ENCODE data around the gene LRMDA. TPM values are rescaled to one million over a fixed set of nuclear protein-coding genes. Genes with fewer than 3 reads are reported as not detected.
A peak's percentile ranks its signal among the peaks of the same experiment; 100 is the strongest.

LRMDA gene
- total RNA-seq, 1 donor from 2014 or later: 5.2 TPM

- Mint-ChIP-seq H3K4me3 (no peak overlapping the region), H3K4me1 (peaks cover 45% of the 10 kb centered on the region), H3K27me3 (ENCODE audit: insufficient read depth, low read depth) (peaks cover 9% of the 10 kb centered on the region), H3K36me3 (peaks cover 4% of the 10 kb centered on the region), H3K9me3 (peaks cover 21% of the 10 kb centered on the region), H3K27ac (no peak overlapping the region)
- TF ChIP-seq EZH2phosphoT487 (IDR thresholded peaks at IDR 0.05): no peak
- TF ChIP-seq, protein P1, sequence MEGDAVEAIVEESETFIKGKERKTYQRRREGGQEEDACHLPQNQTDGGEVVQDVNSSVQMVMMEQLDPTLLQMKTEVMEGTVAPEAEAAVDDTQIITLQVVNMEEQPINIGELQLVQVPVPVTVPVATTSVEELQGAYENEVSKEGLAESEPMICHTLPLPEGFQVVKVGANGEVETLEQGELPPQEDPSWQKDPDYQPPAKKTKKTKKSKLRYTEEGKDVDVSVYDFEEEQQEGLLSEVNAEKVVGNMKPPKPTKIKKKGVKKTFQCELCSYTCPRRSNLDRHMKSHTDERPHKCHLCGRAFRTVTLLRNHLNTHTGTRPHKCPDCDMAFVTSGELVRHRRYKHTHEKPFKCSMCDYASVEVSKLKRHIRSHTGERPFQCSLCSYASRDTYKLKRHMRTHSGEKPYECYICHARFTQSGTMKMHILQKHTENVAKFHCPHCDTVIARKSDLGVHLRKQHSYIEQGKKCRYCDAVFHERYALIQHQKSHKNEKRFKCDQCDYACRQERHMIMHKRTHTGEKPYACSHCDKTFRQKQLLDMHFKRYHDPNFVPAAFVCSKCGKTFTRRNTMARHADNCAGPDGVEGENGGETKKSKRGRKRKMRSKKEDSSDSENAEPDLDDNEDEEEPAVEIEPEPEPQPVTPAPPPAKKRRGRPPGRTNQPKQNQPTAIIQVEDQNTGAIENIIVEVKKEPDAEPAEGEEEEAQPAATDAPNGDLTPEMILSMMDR (IDR thresholded peaks at IDR 0.05): no peak
- no peak for TF ChIP-seq EZH2 (IDR thresholded peaks at IDR 0.05)
- Histone ChIP-seq H2AFZ (replicated peaks) (no peak overlapping the region), H3K27me3 (no peaks in the 10 kb centered on the region), H3K36me3 (no peaks in the 10 kb centered on the region), H3K4me1 (peaks cover 34% of the 10 kb centered on the region), H3K79me2 (ENCODE audit: low read depth) (no peaks in the 10 kb centered on the region), H3K4me2 (no peak overlapping the region), H3K9me3 (ENCODE audit: low read depth) (no peaks in the 10 kb centered on the region), H3F3A (ENCODE audit: low read depth) (peaks cover 9% of the 10 kb centered on the region), H4K20me1 (ENCODE audit: low read depth) (no peaks in the 10 kb centered on the region), H3K4me3 (no peak overlapping the region), H3K27ac (no peak overlapping the region), H3K9ac (no peak overlapping the region)
- DNase-seq (ENCODE audit: low spot score): no peak
These were observed 606.2 kb downstream of the LRMDA start for GRCh38 chr10:76037531-76038155.

- Histone ChIP-seq H3K36me3 (no peaks in the 10 kb centered on the region), H4K20me1 (ENCODE audit: low read depth) (no peaks in the 10 kb centered on the region), H3K27ac (no peak overlapping the region), H3K9ac (no peak overlapping the region), H3K9me3 (ENCODE audit: low read depth) (no peaks in the 10 kb centered on the region), H3K4me2 (no peak overlapping the region), H2AFZ (replicated peaks) (no peak overlapping the region), H3K4me1 (peaks cover 26% of the 10 kb centered on the region), H3F3A (ENCODE audit: low read depth) (peaks cover 9% of the 10 kb centered on the region), H3K79me2 (ENCODE audit: low read depth) (no peaks in the 10 kb centered on the region), H3K27me3 (no peaks in the 10 kb centered on the region), H3K4me3 (no peak overlapping the region)
- no peak overlapping the region for H3K27ac Mint-ChIP-seq
- peaks cover 7% of the 10 kb centered on the region for H3K27me3 Mint-ChIP-seq (ENCODE audit: insufficient read depth, low read depth)
- H3K9me3 Mint-ChIP-seq: peaks cover 26% of the 10 kb centered on the region
- TF ChIP-seq EZH2phosphoT487 (IDR thresholded peaks at IDR 0.05): no peak
- no peak for TF ChIP-seq EZH2 (IDR thresholded peaks at IDR 0.05)
- TF ChIP-seq, protein P1 (IDR thresholded peaks at IDR 0.05): no peak
- H3K36me3 Mint-ChIP-seq: peaks cover 4% of the 10 kb centered on the region
- peaks cover 37% of the 10 kb centered on the region for H3K4me1 Mint-ChIP-seq
- DNase-seq (ENCODE audit: low spot score): no peak
- no peak overlapping the region for H3K4me3 Mint-ChIP-seq
These were observed 607.3 kb downstream of the LRMDA start for GRCh38 chr10:76038696-76039095.

GRCh38 chr10:76040107-76040829, 608.8 kb downstream of the LRMDA start:
- Histone ChIP-seq H3K9me3 (ENCODE audit: low read depth) (no peaks in the 10 kb centered on the region), H4K20me1 (ENCODE audit: low read depth) (no peaks in the 10 kb centered on the region), H3K27ac (no peak overlapping the region), H3K36me3 (no peaks in the 10 kb centered on the region), H3K4me1 (peaks cover 10% of the 10 kb centered on the region), H3K9ac (no peak overlapping the region), H2AFZ (replicated peaks) (no peak overlapping the region), H3K4me2 (no peak overlapping the region), H3F3A (ENCODE audit: low read depth) (peaks cover 5% of the 10 kb centered on the region), H3K27me3 (no peaks in the 10 kb centered on the region), H3K4me3 (no peak overlapping the region), H3K79me2 (ENCODE audit: low read depth) (no peaks in the 10 kb centered on the region)
- H3K4me1 Mint-ChIP-seq: peaks cover 22% of the 10 kb centered on the region
- H3K36me3 Mint-ChIP-seq: peaks cover 4% of the 10 kb centered on the region
- no peak overlapping the region for H3K4me3 Mint-ChIP-seq
- no peak for DNase-seq (ENCODE audit: low spot score)
- no peak for TF ChIP-seq EZH2 (IDR thresholded peaks at IDR 0.05)
- TF ChIP-seq, protein P1 (IDR thresholded peaks at IDR 0.05): peak; percentile 40
- no peak overlapping the region for H3K27ac Mint-ChIP-seq
- H3K9me3 Mint-ChIP-seq: peaks cover 28% of the 10 kb centered on the region
- peaks cover 12% of the 10 kb centered on the region for H3K27me3 Mint-ChIP-seq (ENCODE audit: insufficient read depth, low read depth)

Data from neural progenitor cell (in vitro differentiated cells).